Measurements from ENCODE around the gene LMO3.

GRCh38 chr12:16581416-16581815 is 24.5 kb downstream of the LMO3 start:
- no peak for TF ChIP-seq CTCF (IDR thresholded peaks at IDR 0.05)
- no peak for TF ChIP-seq POLR2A (IDR thresholded peaks at IDR 0.05)
